Measurements from ENCODE around the gene DCP1B.

The DCP1B gene

DNA sequence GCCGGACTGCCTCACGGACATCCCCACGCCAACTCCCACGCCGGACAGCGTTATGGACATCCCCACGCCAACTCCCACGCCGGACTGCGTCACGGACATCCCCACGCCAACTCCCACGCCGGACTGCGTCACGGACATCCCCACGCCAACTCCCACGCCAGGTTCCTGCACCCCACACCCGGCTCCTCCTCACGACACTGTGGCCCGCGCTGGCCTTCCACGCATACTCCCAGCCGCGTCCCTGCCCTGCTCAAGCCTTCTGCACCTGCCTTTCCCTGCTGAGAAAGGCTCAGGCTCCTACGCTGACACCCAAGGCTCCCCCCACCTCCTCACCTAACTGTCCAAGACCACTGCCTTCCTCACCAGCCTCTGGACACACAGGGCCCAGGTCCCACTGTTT is 95.5 kb downstream of the DCP1B start:
- no peaks in the 10 kb centered on the region for H3K4me1 ChIP-seq (ENCODE audit: control insufficient read depth, low read depth, low read length)
- H3K27me3 ChIP-seq (ENCODE audit: insufficient read depth, low read length, poor library complexity): no peaks in the 10 kb centered on the region
- H2AK5ac ChIP-seq (ENCODE audit: low read length): no peak overlapping the region
- no peak overlapping the region for H2BK5ac ChIP-seq (ENCODE audit: low read length)
- no peak overlapping the region for H2BK120ac ChIP-seq (ENCODE audit: low read depth, low read length)
- no peak overlapping the region for H4K8ac ChIP-seq (ENCODE audit: low read depth, low read length)
- no peaks in the 10 kb centered on the region for H3K36me3 ChIP-seq (ENCODE audit: control insufficient read depth, insufficient read depth, low read length)
- no peaks in the 10 kb centered on the region for H3K79me1 ChIP-seq (ENCODE audit: low read length)
- H3K18ac ChIP-seq (ENCODE audit: low read length): no peak overlapping the region
- WGBS (ENCODE audit: extremely low coverage, insufficient coverage, low lambda C conversion rate): no CpG with 5 or more reads among the region's 26 CpGs
- no peaks in the 10 kb centered on the region for H3K79me2 ChIP-seq (ENCODE audit: control insufficient read depth, insufficient read depth, low read length)
- H3K56ac ChIP-seq (ENCODE audit: low read length): no peak overlapping the region
- no peak overlapping the region for H3K4ac ChIP-seq (ENCODE audit: low read depth, low read length)
- no peak overlapping the region for H3K4me3 ChIP-seq (ENCODE audit: low read length)
- no peak overlapping the region for H3K23ac ChIP-seq (ENCODE audit: low read length)
- DNase-seq: no peak
- no peak overlapping the region for H3K27ac ChIP-seq (ENCODE audit: low read depth, low read length)
- H3K9ac ChIP-seq (ENCODE audit: low read length): no peak overlapping the region
- H2BK15ac ChIP-seq (replicated peaks; ENCODE audit: low read depth): no peak overlapping the region
- no peak overlapping the region for H4K5ac ChIP-seq (ENCODE audit: low read length)
- no peak overlapping the region for H3K4me2 ChIP-seq (ENCODE audit: low read length)

DNA sequence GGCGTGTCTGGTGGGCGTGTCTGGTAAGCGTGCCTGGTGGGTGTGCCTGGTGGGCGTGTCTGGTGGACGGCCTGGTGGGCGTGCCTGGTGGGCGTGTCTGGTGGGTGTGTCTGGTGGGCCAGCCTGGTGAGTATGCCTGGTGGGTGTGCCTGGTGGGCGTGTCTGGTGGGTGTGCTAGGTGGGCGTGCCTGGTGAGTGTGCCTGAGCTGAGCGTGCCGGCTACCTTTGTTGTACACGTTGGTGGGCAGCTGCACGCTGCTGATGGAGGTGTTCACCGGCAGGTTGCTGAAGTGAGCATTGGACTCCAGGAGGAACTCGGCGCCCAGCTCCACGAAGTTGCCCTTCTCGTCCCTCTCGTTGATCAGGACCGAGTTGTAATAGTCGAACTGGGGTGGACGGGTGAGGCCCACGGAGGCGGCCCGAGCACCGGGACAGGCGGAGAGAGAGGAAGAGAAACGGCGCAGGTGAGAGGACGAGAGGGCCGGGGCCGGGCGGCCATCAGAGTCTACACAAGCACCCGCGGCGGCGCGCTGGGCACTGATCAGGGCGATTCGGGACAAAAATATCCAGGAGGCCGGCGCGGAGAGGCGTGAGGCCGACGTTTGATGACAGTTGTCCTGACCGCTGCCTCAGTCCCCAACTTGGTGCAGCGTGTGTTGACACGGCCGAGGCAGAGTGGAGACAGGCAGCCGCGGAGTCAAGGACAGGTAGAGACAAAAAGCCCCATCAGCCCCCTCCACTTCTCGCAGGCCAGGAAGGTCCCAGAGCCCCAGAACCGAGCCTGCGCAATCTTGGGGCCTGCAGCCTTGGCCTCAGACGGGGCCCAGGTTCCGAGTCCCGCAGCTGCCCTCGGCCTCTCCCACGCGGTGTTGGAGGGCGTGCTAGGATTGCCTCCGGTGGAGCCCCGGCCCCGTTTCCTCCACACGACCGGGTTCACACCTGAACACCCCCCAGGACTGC is 96.3 kb downstream of the DCP1B start:
- Histone ChIP-seq H2BK15ac (replicated peaks; ENCODE audit: low read depth) (no peak overlapping the region), H4K8ac (ENCODE audit: low read depth, low read length) (no peak overlapping the region), H3K79me1 (ENCODE audit: low read length) (no peaks in the 10 kb centered on the region), H2AK5ac (ENCODE audit: low read length) (no peak overlapping the region), H3K27ac (ENCODE audit: low read depth, low read length) (no peak overlapping the region), H3K4me3 (ENCODE audit: low read length) (no peak overlapping the region), H3K4me2 (ENCODE audit: low read length) (no peak overlapping the region), H3K18ac (ENCODE audit: low read length) (no peak overlapping the region), H3K9ac (ENCODE audit: low read length) (no peak overlapping the region), H2BK120ac (ENCODE audit: low read depth, low read length) (no peak overlapping the region), H2BK5ac (ENCODE audit: low read length) (no peak overlapping the region), H3K36me3 (ENCODE audit: control insufficient read depth, insufficient read depth, low read length) (no peaks in the 10 kb centered on the region), H3K79me2 (ENCODE audit: control insufficient read depth, insufficient read depth, low read length) (no peaks in the 10 kb centered on the region), H3K4ac (ENCODE audit: low read depth, low read length) (no peak overlapping the region), H3K27me3 (ENCODE audit: insufficient read depth, low read length, poor library complexity) (no peaks in the 10 kb centered on the region), H3K23ac (ENCODE audit: low read length) (no peak overlapping the region), H3K4me1 (ENCODE audit: control insufficient read depth, low read depth, low read length) (no peaks in the 10 kb centered on the region), H4K5ac (ENCODE audit: low read length) (no peak overlapping the region), H3K56ac (ENCODE audit: low read length) (no peak overlapping the region)
- DNase-seq: no peak
- WGBS (ENCODE audit: extremely low coverage, insufficient coverage, low lambda C conversion rate): no CpG with 5 or more reads among the region's 67 CpGs

DNA sequence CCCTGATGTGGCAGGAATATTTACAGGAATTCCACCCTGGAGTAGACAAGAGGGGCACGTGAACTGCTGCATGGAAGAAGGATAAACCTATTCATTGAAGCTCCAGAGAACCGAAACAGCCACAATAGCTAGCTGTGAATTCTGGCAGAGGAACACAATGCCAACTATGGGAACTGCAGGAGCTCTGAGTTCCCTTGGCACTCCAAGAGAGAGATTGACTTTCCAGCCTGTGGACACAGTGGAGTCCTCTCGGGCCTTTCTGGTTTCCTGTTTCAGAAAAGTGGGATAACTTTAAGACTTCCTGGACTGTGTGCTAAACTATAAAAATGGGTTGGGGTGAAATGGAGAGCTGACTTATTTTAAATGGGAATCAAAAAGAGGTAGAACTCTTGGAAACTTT is 97.7 kb downstream of the DCP1B start:
- Histone ChIP-seq H3K56ac (ENCODE audit: low read length) (no peak overlapping the region), H3K18ac (ENCODE audit: low read length) (no peak overlapping the region), H3K4me3 (ENCODE audit: low read length) (no peak overlapping the region), H2BK5ac (ENCODE audit: low read length) (no peak overlapping the region), H3K27ac (ENCODE audit: low read depth, low read length) (no peak overlapping the region), H3K79me2 (ENCODE audit: control insufficient read depth, insufficient read depth, low read length) (no peaks in the 10 kb centered on the region), H3K4me2 (ENCODE audit: low read length) (no peak overlapping the region), H3K4me1 (ENCODE audit: control insufficient read depth, low read depth, low read length) (no peaks in the 10 kb centered on the region), H3K23ac (ENCODE audit: low read length) (no peak overlapping the region), H2BK120ac (ENCODE audit: low read depth, low read length) (no peak overlapping the region), H3K4ac (ENCODE audit: low read depth, low read length) (no peak overlapping the region), H3K9ac (ENCODE audit: low read length) (no peak overlapping the region), H3K27me3 (ENCODE audit: insufficient read depth, low read length, poor library complexity) (no peaks in the 10 kb centered on the region), H2BK15ac (replicated peaks; ENCODE audit: low read depth) (no peak overlapping the region), H3K36me3 (ENCODE audit: control insufficient read depth, insufficient read depth, low read length) (no peaks in the 10 kb centered on the region), H4K8ac (ENCODE audit: low read depth, low read length) (no peak overlapping the region), H4K5ac (ENCODE audit: low read length) (no peak overlapping the region), H2AK5ac (ENCODE audit: low read length) (no peak overlapping the region), H3K79me1 (ENCODE audit: low read length) (no peaks in the 10 kb centered on the region)
- no peak for DNase-seq
- no CpG with 5 or more reads among the region's 3 CpGs for WGBS (ENCODE audit: extremely low coverage, insufficient coverage, low lambda C conversion rate)

DNA sequence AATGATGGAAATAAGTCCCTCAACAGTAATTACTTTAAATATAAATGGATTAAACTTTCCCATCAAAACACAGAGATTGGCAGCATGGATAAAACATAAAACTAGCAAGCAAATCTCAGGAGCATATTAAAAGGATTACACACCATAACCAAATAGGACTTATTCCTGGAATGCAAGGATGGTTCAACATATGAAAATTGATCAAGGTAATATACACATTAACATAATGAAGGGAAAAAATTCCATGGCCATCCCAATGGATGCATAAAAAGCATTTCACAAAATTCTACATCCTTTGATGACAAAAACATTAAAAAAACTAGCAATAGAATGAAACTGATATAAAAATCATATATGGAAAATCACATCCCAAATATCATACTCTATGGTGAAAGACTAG is 99.4 kb downstream of the DCP1B start:
- Histone ChIP-seq H3K4me2 (ENCODE audit: low read length) (no peak overlapping the region), H3K36me3 (ENCODE audit: control insufficient read depth, insufficient read depth, low read length) (no peaks in the 10 kb centered on the region), H2BK15ac (replicated peaks; ENCODE audit: low read depth) (no peak overlapping the region), H2BK5ac (ENCODE audit: low read length) (no peak overlapping the region), H3K56ac (ENCODE audit: low read length) (no peak overlapping the region), H3K27ac (ENCODE audit: low read depth, low read length) (no peak overlapping the region), H3K4me1 (ENCODE audit: control insufficient read depth, low read depth, low read length) (no peaks in the 10 kb centered on the region), H3K79me2 (ENCODE audit: control insufficient read depth, insufficient read depth, low read length) (no peaks in the 10 kb centered on the region), H4K8ac (ENCODE audit: low read depth, low read length) (no peak overlapping the region), H2AK5ac (ENCODE audit: low read length) (no peak overlapping the region), H2BK120ac (ENCODE audit: low read depth, low read length) (no peak overlapping the region), H3K79me1 (ENCODE audit: low read length) (no peaks in the 10 kb centered on the region), H3K18ac (ENCODE audit: low read length) (no peak overlapping the region), H3K27me3 (ENCODE audit: insufficient read depth, low read length, poor library complexity) (no peaks in the 10 kb centered on the region), H4K5ac (ENCODE audit: low read length) (no peak overlapping the region), H3K4ac (ENCODE audit: low read depth, low read length) (no peak overlapping the region), H3K4me3 (ENCODE audit: low read length) (no peak overlapping the region), H3K23ac (ENCODE audit: low read length) (no peak overlapping the region), H3K9ac (ENCODE audit: low read length) (no peak overlapping the region)
- DNase-seq: no peak

DNA sequence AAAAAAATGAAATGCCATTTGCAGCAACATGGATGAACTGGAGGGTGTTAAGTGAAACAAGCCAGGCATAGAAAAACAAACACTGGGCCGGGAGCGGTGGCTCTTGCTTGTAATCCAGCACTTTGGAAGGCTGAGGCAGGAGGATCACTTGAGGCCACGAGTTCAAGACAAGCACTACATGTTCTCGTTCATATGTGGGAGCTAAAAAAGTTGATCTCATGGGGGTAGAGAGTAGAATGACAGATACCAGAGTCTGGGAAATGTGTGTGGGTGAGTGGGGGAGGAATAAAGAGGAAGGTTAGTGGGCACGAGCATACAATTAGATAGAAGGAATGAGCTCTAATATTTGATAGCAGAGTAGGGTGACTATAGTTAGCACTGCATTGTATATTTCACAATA is 107.3 kb downstream of the DCP1B start:
- H3K79me2 ChIP-seq (ENCODE audit: control insufficient read depth, insufficient read depth, low read length): no peaks in the 10 kb centered on the region
- H3K27me3 ChIP-seq (ENCODE audit: insufficient read depth, low read length, poor library complexity): no peaks in the 10 kb centered on the region
- H3K23ac ChIP-seq (ENCODE audit: low read length): no peak overlapping the region
- no peak overlapping the region for H4K5ac ChIP-seq (ENCODE audit: low read length)
- WGBS (ENCODE audit: extremely low coverage, insufficient coverage, low lambda C conversion rate): no CpG with 5 or more reads among the region's 5 CpGs
- DNase-seq: no peak
- H3K36me3 ChIP-seq (ENCODE audit: control insufficient read depth, insufficient read depth, low read length): no peaks in the 10 kb centered on the region
- H3K4me2 ChIP-seq (ENCODE audit: low read length): no peak overlapping the region
- H3K4ac ChIP-seq (ENCODE audit: low read depth, low read length): no peak overlapping the region
- H4K8ac ChIP-seq (ENCODE audit: low read depth, low read length): no peak overlapping the region
- H2BK5ac ChIP-seq (ENCODE audit: low read length): no peak overlapping the region
- no peak overlapping the region for H2AK5ac ChIP-seq (ENCODE audit: low read length)
- H3K79me1 ChIP-seq (ENCODE audit: low read length): no peaks in the 10 kb centered on the region
- H3K18ac ChIP-seq (ENCODE audit: low read length): no peak overlapping the region
- no peak overlapping the region for H3K27ac ChIP-seq (ENCODE audit: low read depth, low read length)
- H3K4me1 ChIP-seq (ENCODE audit: control insufficient read depth, low read depth, low read length): no peaks in the 10 kb centered on the region
- H2BK15ac ChIP-seq (replicated peaks; ENCODE audit: low read depth): no peak overlapping the region
- H3K56ac ChIP-seq (ENCODE audit: low read length): no peak overlapping the region
- H2BK120ac ChIP-seq (ENCODE audit: low read depth, low read length): no peak overlapping the region
- H3K4me3 ChIP-seq (ENCODE audit: low read length): no peak overlapping the region
- H3K9ac ChIP-seq (ENCODE audit: low read length): no peak overlapping the region
